ENCODE results near the gene PRR23B.

PRR23B gene

DNA sequence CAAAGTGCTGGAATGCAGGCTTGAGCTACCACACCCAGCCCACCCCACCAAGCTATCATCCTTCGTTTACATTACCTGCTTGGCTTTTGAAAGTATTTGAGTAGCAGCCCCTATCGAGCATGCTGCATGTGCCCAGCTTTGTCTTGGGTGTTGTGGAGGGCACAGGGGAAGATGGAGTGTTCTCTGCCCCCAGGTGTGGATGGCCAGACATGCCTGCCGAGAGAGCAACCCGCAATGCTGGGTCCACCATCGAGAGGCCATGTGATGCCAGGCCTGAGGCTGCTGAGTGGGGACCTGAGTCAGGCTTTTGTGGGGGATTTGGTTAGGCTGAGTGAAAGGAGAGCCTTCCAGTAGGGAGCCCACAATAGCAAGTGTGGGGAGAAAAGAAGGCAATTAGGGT is 47.8 kb downstream of the PRR23B start:
- DNase-seq, result no peak

DNA sequence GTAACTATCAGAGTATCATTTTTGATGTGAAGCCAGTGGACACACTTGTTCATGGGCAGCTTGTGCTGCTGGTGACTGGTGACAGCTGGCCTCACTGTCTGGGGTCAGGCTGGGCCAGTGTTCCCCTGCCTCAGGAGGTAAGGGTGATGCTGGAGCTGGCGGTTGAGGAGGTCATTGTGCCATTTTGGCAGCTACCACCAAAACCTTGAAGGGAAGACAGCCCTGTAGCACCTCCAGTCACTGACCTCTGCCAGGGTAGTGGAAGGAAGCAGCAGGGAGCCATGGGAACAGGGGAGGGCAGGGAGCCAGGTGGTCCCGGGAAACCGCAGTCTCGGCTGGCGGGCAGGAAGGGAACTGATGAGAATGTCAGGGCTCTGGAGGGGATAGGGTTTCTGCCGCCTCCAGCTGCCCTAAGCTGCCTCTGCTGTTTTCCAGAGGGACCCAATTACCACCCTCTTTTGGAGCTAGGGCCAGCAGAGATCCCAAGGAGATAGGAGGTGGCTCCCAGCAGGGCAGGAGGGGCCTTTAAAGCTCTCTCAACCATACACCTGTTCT is 48.9 kb downstream of the PRR23B start:
- DNase-seq, result no peak
